Trophoblast cell (in vitro differentiated cells and primary cell): Measurements from ENCODE around the gene ARHGAP30.
A peak's percentile ranks its signal among the peaks of the same experiment; 100 is the strongest.
"Not testable (repeated sequence)": the region's sequence is repeated elsewhere in the genome, so short reads cannot be mapped to it uniquely, and the experiment has no call there.

Experiments used
- DNase-seq, 2 donors: peaks; one replicate each; pipeline ENCODE4 v3.0.0-alpha.2; 2016
- H2AFZ ChIP-seq: 2 replicates; pipeline ENCODE4 v1.6.1; 2013; ENCODE audit warnings: low read length, moderate library complexity, mild to moderate bottlenecking; ENCODE audit not compliant: insufficient read depth, poor library complexity
- H2AK5ac ChIP-seq: 2 replicates; pipeline ENCODE4 v1.6.1; 2013; ENCODE audit warnings: mild to moderate bottlenecking, low read length
- H2BK120ac ChIP-seq: 2 replicates; pipeline ENCODE4 v1.6.1; 2013; ENCODE audit warnings: low read length, mild to moderate bottlenecking, moderate library complexity; ENCODE audit not compliant: insufficient read depth, poor library complexity
- H2BK12ac ChIP-seq: 2 replicates; pipeline ENCODE4 v1.6.1; 2013; ENCODE audit warnings: mild to moderate bottlenecking, low read length, moderate library complexity
- H2BK5ac ChIP-seq: 2 replicates; pipeline ENCODE4 v1.6.1; 2013; ENCODE audit warnings: low read length, low read depth, moderate library complexity, mild to moderate bottlenecking; ENCODE audit not compliant: poor library complexity
- H3K14ac ChIP-seq: 2 replicates; pipeline ENCODE4 v1.6.1; 2013; ENCODE audit warnings: mild to moderate bottlenecking, low read length
- H3K18ac ChIP-seq: 2 replicates; pipeline ENCODE4 v1.6.1; 2013; ENCODE audit warnings: mild to moderate bottlenecking, low read length
- H3K23ac ChIP-seq: 2 replicates; pipeline ENCODE4 v1.6.1; 2013; ENCODE audit warnings: low read length
- H3K27ac ChIP-seq: 2 replicates; pipeline ENCODE4 v1.5.1; 2013; ENCODE audit warnings: low read depth, mild to moderate bottlenecking, inconsistent platforms, low read length, moderate library complexity
- H3K27me3 ChIP-seq: 2 replicates; pipeline ENCODE4 v1.6.1; 2013; ENCODE audit warnings: inconsistent platforms, mild to moderate bottlenecking, low read length, moderate library complexity; ENCODE audit not compliant: insufficient read depth
- H3K36me3 ChIP-seq, 2 experiments: 1 replicate in 1 of 2; 2 replicates in 1 of 2; pipeline ENCODE4 v1.6.1; 2013; ENCODE audit warnings: low read length in 2 of 2, mild to moderate bottlenecking in 2 of 2, moderate library complexity in 1 of 2; ENCODE audit not compliant: insufficient read depth in 2 of 2, control insufficient read depth in 1 of 2
- H3K4ac ChIP-seq: 2 replicates; pipeline ENCODE4 v1.6.1; 2013; ENCODE audit warnings: low read depth, mild to moderate bottlenecking, low read length, moderate library complexity
- H3K4me1 ChIP-seq, 2 experiments: 1 replicate in 1 of 2; 2 replicates in 1 of 2; pipeline ENCODE4 v1.6.1; 2013; ENCODE audit warnings: low read length in 2 of 2, mild to moderate bottlenecking in 2 of 2, moderate library complexity in 1 of 2; ENCODE audit not compliant: insufficient read depth in 2 of 2, control insufficient read depth in 1 of 2
- H3K4me2 ChIP-seq: 2 replicates; pipeline ENCODE4 v1.6.1; 2013; ENCODE audit warnings: inconsistent platforms, mild to moderate bottlenecking, low read length, moderate library complexity
- H3K4me3 ChIP-seq: 2 replicates; pipeline ENCODE4 v1.5.1; 2013; ENCODE audit warnings: mild to moderate bottlenecking, low read depth, low read length, inconsistent platforms
- H3K79me1 ChIP-seq: one replicate; pipeline ENCODE4 v1.6.1; 2013; ENCODE audit warnings: low read length
- H3K79me2 ChIP-seq: 2 replicates; pipeline ENCODE4 v1.6.1; 2013; ENCODE audit warnings: low read length, mild to moderate bottlenecking; ENCODE audit not compliant: control insufficient read depth, insufficient read depth, poor library complexity
- H3K9ac ChIP-seq: 2 replicates; pipeline ENCODE4 v1.6.1; 2013; ENCODE audit warnings: mild to moderate bottlenecking, low read length
- H3K9me3 ChIP-seq: 2 replicates; pipeline ENCODE4 v1.6.1; 2013; ENCODE audit warnings: low read depth, mild to moderate bottlenecking, control low read depth, inconsistent platforms, low read length; ENCODE audit not compliant: insufficient read depth
- H4K12ac ChIP-seq: 2 replicates; pipeline ENCODE4 v1.6.1; 2013; ENCODE audit warnings: low read depth, mild to moderate bottlenecking, low read length, moderate library complexity
- H4K8ac ChIP-seq: 2 replicates; pipeline ENCODE4 v1.6.1; 2013; ENCODE audit warnings: low read depth, mild to moderate bottlenecking, low read length, moderate library complexity
- H4K91ac ChIP-seq: one replicate; pipeline ENCODE4 v1.6.1; 2013; ENCODE audit warnings: low read depth, mild to moderate bottlenecking, low read length, moderate library complexity
- WGBS: extraction: QIAGEN DNeasy Blood & Tissue Kit; methylation state at CpG from one replicate; pipeline ENCODE4 v1.1.7; 2013; ENCODE audit warnings: missing lambda C conversion rate; ENCODE audit not compliant: insufficient read length, insufficient coverage; ENCODE audit errors: extremely low coverage; 5-methylcytosine and 5-hydroxymethylcytosine counted together

ARHGAP30 gene

DNA sequence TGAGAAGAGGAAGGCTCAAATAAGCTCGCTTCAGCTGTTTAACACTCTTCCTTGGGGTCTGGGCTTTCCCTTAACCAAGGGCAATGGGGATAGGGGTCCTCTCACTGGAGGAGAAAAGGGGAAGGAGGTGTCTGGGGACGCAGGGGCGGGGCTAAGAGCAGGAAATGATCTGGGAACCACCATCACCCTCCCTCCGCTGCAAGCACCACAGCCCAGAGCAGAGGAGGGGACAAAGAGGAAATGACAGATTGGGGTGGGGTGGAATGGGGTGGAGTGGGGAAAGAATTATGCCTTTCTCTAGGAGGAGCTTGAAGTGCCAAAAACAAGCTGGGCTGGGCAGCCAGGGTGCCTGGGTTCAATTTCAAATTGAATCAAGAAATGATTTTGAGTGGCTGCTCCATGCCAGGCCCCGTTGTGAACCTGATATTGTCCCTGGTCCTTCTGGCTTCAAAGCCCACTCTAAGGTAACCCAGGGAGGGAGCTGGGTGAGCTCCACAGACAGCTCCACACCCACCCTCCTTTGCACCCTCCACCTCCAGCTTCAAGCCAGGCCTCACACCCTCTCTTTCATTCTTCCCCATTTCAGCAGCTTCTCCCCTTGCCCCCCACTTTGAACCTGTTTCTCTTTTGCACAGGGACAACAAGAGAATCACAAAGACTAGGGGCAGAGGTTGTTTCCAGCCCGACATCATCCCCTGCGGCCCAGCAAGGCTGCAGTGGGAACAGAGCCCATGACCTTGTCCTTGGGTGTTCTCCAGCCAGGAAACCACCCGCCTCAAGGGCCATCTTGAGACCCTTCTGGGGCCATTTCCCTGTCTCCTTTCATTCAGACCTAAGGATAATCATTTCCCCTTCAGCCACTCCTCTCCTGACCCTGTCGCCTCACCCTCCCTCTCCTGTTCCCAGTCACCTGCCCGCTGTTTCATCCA is 1.1 kb downstream of the ARHGAP30 start:
- Histone ChIP-seq H2BK120ac (no peak overlapping the region), H3K4ac (no peak overlapping the region), H3K9me3 (no peaks in the 10 kb centered on the region), H3K79me1 (peaks cover 6% of the 10 kb centered on the region), H4K12ac (no peak overlapping the region), H3K18ac (no peak overlapping the region), H2BK12ac (no peak overlapping the region), H3K9ac (no peak overlapping the region), H3K27ac (no peak overlapping the region), H3K4me3 (no peak overlapping the region), H3K4me2 (no peak overlapping the region), H3K23ac (no peak overlapping the region), H3K27me3 (no peaks in the 10 kb centered on the region), H3K36me3 (peaks cover 11 to 14% of the 10 kb centered on the region in 2 experiments), H3K14ac (no peak overlapping the region), H2AK5ac (peak overlapping the region; percentile 28), H2AFZ (no peak overlapping the region), H4K91ac (no peak overlapping the region), H3K79me2 (no peaks in the 10 kb centered on the region), H2BK5ac (no peak overlapping the region), H3K4me1 (peaks cover 6 to 15% of the 10 kb centered on the region in 2 experiments), H4K8ac (no peak overlapping the region)
- no CpG with 5 or more reads among the region's 10 CpGs for WGBS
- DNase-seq = peak in 1 of 2 donors; percentile 22

DNA sequence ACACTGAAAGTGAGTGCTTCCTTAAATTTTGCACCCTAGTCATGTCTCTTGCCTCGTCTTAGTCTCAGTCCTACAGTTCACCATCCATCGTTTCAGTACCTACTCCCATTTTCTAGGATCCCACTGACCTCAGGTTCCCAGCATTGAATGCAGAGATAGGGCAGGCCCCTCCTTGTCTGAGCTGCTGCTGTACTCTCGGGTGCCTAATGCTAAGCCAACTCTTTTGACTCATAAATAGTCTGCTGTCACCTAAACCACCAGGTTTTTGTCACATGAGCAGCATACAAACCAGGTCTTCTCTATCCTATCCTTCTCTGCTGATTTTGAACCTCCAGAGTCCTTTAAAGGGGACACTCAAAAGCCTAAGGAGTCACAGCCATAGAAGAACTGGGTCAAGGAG is 3.0 kb downstream of the ARHGAP30 start:
- H3K36me3 ChIP-seq = peaks cover 2 to 4% of the 10 kb centered on the region in 2 experiments
- DNase-seq = no peak
- H2AFZ ChIP-seq = no peak overlapping the region
- H3K79me2 ChIP-seq = no peaks in the 10 kb centered on the region
- no peak overlapping the region for H2BK12ac ChIP-seq
- H4K12ac ChIP-seq = no peak overlapping the region
- no peaks in the 10 kb centered on the region for H3K79me1 ChIP-seq
- H4K8ac ChIP-seq = no peak overlapping the region
- H2BK120ac ChIP-seq = no peak overlapping the region
- no peak overlapping the region for H3K4ac ChIP-seq
- no peak overlapping the region for H3K4me3 ChIP-seq
- no peaks in the 10 kb centered on the region for H3K4me1 ChIP-seq
- H3K9me3 ChIP-seq = no peaks in the 10 kb centered on the region
- H3K9ac ChIP-seq = no peak overlapping the region
- H2AK5ac ChIP-seq = no peak overlapping the region
- no peak overlapping the region for H4K91ac ChIP-seq
- no peak overlapping the region for H3K23ac ChIP-seq
- H3K27me3 ChIP-seq = no peaks in the 10 kb centered on the region
- H2BK5ac ChIP-seq = no peak overlapping the region
- WGBS = no CpG with 5 or more reads among the region's 3 CpGs
- H3K27ac ChIP-seq = no peak overlapping the region
- no peak overlapping the region for H3K4me2 ChIP-seq
- no peak overlapping the region for H3K14ac ChIP-seq
- H3K18ac ChIP-seq = no peak overlapping the region

DNA sequence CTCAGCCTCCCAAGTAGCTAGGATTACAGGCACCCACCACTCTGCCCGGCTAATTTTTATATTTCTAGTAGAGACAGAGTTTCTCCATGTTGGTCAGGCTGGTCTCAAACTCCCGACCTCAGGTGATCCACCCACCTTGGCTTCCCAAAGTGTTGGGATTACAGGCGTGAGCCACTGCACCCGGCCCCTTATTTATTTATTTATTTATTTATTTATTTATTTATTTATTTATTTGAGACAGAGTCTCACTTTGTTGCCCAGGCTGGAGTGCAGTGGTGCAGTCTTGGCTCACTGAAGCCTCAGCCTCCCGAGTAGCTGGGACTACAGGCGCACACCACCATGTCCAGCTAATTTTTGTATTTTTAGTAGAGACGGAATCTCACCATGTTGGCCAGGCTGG is 4.0 kb downstream of the ARHGAP30 start:
- not testable (repeated sequence) for H3K27ac ChIP-seq, H2AFZ ChIP-seq, H3K18ac ChIP-seq, H3K4me2 ChIP-seq, DNase-seq, H3K14ac ChIP-seq, H2BK120ac ChIP-seq, H3K79me2 ChIP-seq, H3K27me3 ChIP-seq, H2BK12ac ChIP-seq, H2AK5ac ChIP-seq, H3K9me3 ChIP-seq, H4K8ac ChIP-seq, H2BK5ac ChIP-seq, H3K4ac ChIP-seq, H4K12ac ChIP-seq, H3K9ac ChIP-seq, H3K36me3 ChIP-seq, H3K79me1 ChIP-seq, H3K23ac ChIP-seq, H3K4me3 ChIP-seq, H4K91ac ChIP-seq, H3K4me1 ChIP-seq
- WGBS = no CpG with 5 or more reads among the region's 7 CpGs

DNA sequence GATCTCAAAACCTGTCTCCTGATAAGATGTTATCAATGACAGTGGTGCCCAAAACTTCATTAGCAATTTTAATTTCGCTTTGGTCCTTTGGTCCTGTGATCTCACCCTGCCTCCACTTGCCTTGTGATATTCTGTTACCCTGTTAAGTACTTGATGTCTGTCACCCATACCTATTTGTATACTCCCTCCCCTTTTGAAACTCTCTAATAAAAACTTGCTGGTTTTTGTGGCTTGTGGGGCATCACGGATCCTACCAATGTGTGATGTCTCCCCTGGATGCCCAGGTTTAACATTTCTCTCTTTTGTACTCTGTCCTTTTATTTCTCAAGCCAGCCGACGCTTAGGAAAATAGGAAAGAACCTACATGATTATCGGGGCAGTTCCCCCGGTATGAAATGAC is 5.8 kb downstream of the ARHGAP30 start:
- H2AFZ ChIP-seq, H4K8ac ChIP-seq, H3K9ac ChIP-seq, H4K91ac ChIP-seq, H3K79me1 ChIP-seq, H2BK12ac ChIP-seq, H2AK5ac ChIP-seq, H3K14ac ChIP-seq, H3K4me2 ChIP-seq, H4K12ac ChIP-seq, H3K4ac ChIP-seq, H3K9me3 ChIP-seq, H3K27me3 ChIP-seq, H3K18ac ChIP-seq, H3K4me3 ChIP-seq, DNase-seq, H2BK5ac ChIP-seq, H3K79me2 ChIP-seq, H3K27ac ChIP-seq, H3K23ac ChIP-seq, H3K4me1 ChIP-seq, H3K36me3 ChIP-seq, H2BK120ac ChIP-seq: not testable (repeated sequence)
- WGBS = no CpG with 5 or more reads among the region's 6 CpGs
